PC-9 (cell line): Measurements from ENCODE around the gene PRKAG2. TPM values are rescaled to one million over a fixed set of nuclear protein-coding genes. Genes with fewer than 3 reads are reported as not detected.

Experiments
- BruUV-seq: library from RNA; stranded (reverse); fragments of 400-500 nt; replicated peaks from 2 replicates; lab custom pipeline; 2021; lab: Mats Ljungman, UMichigan
- CTCF ChIA-PET: fragments of 300-600 bp; sonication (Branson Sonifier 250); formaldehyde crosslinking; loops from one replicate; lab custom pipeline; 2022; ENCODE audit warnings: antibody characterized with exemption; lab: Charles Lee
- POLR2A ChIA-PET: fragments of 300-600 bp; sonication (Branson Sonifier 250); formaldehyde crosslinking; loops from one replicate; lab custom pipeline; 2022; ENCODE audit warnings: antibody characterized with exemption; ENCODE audit not compliant: unreplicated experiment; lab: Charles Lee
- DNase-seq, 2 experiments: peaks; one replicate each; pipeline versions ENCODE4 v3.0.0 to v3.0.0-alpha.2; 2015 to 2022; ENCODE audit warnings: mixed read lengths in 1 of 2
- H2AFZ ChIP-seq: fragments of 200-600 bp; sonication (generic); 2 replicates; pipeline ENCODE4 v1.8.1; 2017; ENCODE audit warnings: antibody characterized with exemption
- H3F3A ChIP-seq: fragments of 200-600 bp; sonication (generic); 2 replicates; pipeline ENCODE4 v1.8.1; 2017; ENCODE audit warnings: antibody characterized with exemption, mild to moderate bottlenecking, low read depth; ENCODE audit not compliant: insufficient read depth
- H3K27ac ChIP-seq: fragments of 200-600 bp; sonication (generic); 2 replicates; pipeline ENCODE4 v1.6.1; 2016; ENCODE audit warnings: mixed run types
- H3K27me3 ChIP-seq: fragments of 200-600 bp; sonication (generic); 2 replicates; pipeline ENCODE4 v1.6.1; 2016; ENCODE audit warnings: low read depth, mixed run types; ENCODE audit not compliant: insufficient read depth
- H3K36me3 ChIP-seq: fragments of 200-600 bp; sonication (generic); 2 replicates; pipeline ENCODE4 v1.6.1; 2016; ENCODE audit warnings: low read depth, mixed run types
- H3K4me1 ChIP-seq: fragments of 200-600 bp; sonication (generic); replicated peaks from 2 replicates; pipeline ENCODE4 v1.6.1; 2016; ENCODE audit warnings: mixed run types; ENCODE audit not compliant: insufficient read depth
- H3K4me2 ChIP-seq: fragments of 200-600 bp; sonication (generic); 2 replicates; pipeline ENCODE4 v1.6.1; 2017; ENCODE audit warnings: mixed run types
- H3K4me3 ChIP-seq: fragments of 200-600 bp; sonication (generic); 2 replicates; pipeline ENCODE4 v1.6.1; 2016; ENCODE audit warnings: mixed run types
- H3K79me2 ChIP-seq: fragments of 200-600 bp; sonication (generic); 2 replicates; pipeline ENCODE4 v1.6.1; 2017; ENCODE audit warnings: low read depth, mixed run types
- H3K9me2 ChIP-seq: fragments of 200-600 bp; sonication (generic); 2 replicates; pipeline ENCODE4 v1.8.1; 2017; ENCODE audit warnings: mild to moderate bottlenecking; ENCODE audit not compliant: insufficient read depth
- H3K9me3 ChIP-seq: fragments of 200-600 bp; sonication (generic); 2 replicates; pipeline ENCODE4 v1.8.1; 2016; ENCODE audit warnings: low read depth; ENCODE audit not compliant: insufficient read depth
- H4K20me1 ChIP-seq: fragments of 200-600 bp; sonication (generic); 2 replicates; pipeline ENCODE4 v1.8.1; 2017; ENCODE audit not compliant: insufficient read depth
- EZH2 ChIP-seq: fragments of 200-600 bp; sonication (generic); IDR thresholded peaks from 2 replicates; pipeline ENCODE4 v1.8.0; 2017; ENCODE audit warnings: antibody characterized with exemption, low read depth
- intact Hi-C: fragments of 100-400 bp; cut with micrococcal nuclease; formaldehyde crosslinking; loops from one replicate; pipeline ENCODE4 v1.10.0; 2022; ENCODE audit not compliant: unreplicated experiment
- total RNA-seq: library from RNA; stranded (reverse); gene quantifications from 2 replicates; pipeline ENCODE4 v1.2.3, GENCODE V29; 2021
- TF ChIP-seq, protein P1 (sequence below): fragments of 200-600 bp; sonication (generic); conservative IDR thresholded peaks from 2 replicates; pipeline ENCODE4 v1.6.1; 2017; ENCODE audit warnings: mixed run types, antibody characterized with exemption, mild to moderate bottlenecking, moderate library complexity

The PRKAG2 gene
- total RNA-seq, 1 experiment from 2014 or later, result 37.3 TPM

GRCh38 chr7:151807846-151808245 is 69.1 kb downstream of the PRKAG2 start:
- TF ChIP-seq, protein P1, sequence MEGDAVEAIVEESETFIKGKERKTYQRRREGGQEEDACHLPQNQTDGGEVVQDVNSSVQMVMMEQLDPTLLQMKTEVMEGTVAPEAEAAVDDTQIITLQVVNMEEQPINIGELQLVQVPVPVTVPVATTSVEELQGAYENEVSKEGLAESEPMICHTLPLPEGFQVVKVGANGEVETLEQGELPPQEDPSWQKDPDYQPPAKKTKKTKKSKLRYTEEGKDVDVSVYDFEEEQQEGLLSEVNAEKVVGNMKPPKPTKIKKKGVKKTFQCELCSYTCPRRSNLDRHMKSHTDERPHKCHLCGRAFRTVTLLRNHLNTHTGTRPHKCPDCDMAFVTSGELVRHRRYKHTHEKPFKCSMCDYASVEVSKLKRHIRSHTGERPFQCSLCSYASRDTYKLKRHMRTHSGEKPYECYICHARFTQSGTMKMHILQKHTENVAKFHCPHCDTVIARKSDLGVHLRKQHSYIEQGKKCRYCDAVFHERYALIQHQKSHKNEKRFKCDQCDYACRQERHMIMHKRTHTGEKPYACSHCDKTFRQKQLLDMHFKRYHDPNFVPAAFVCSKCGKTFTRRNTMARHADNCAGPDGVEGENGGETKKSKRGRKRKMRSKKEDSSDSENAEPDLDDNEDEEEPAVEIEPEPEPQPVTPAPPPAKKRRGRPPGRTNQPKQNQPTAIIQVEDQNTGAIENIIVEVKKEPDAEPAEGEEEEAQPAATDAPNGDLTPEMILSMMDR, result no peak
- TF ChIP-seq EZH2, result no peak
- CTCF ChIA-PET, result no interaction called here
- no TSS peak for BruUV-seq
- Histone ChIP-seq H3K79me2 (no peaks in the 10 kb centered on the region), H3K4me1 (peaks cover 10% of the 10 kb centered on the region), H3K4me2 (no peak overlapping the region), H3K9me2 (no peaks in the 10 kb centered on the region), H3K27me3 (peaks cover 6% of the 10 kb centered on the region; the same call in 1 of the 2 replicates), H4K20me1 (no peaks in the 10 kb centered on the region), H3F3A (no peaks in the 10 kb centered on the region), H3K4me3 (no peak overlapping the region), H3K27ac (no peak overlapping the region), H3K9me3 (no peaks in the 10 kb centered on the region), H2AFZ (no peak overlapping the region), H3K36me3 (no peaks in the 10 kb centered on the region)
- POLR2A ChIA-PET, result interaction anchor here (0.7 kb wide), 1 partner anchor 10 kb away, joined by 4 read pairs; no protein-coding TSS in a partner anchor
- intact Hi-C loops, result loop anchor here (1.0 kb wide), 1 partner anchor 67 kb away; no protein-coding TSS in a partner anchor
- DNase-seq, result no peak

- Histone ChIP-seq H3K27me3 (peaks cover 6% of the 10 kb centered on the region; the same call in 1 of the 2 replicates), H3K4me3 (no peak overlapping the region), H3K4me2 (no peak overlapping the region), H3K9me3 (no peaks in the 10 kb centered on the region), H3F3A (no peaks in the 10 kb centered on the region), H3K4me1 (peaks cover 10% of the 10 kb centered on the region), H3K36me3 (no peaks in the 10 kb centered on the region), H4K20me1 (no peaks in the 10 kb centered on the region), H2AFZ (no peak overlapping the region), H3K9me2 (no peaks in the 10 kb centered on the region), H3K79me2 (no peaks in the 10 kb centered on the region), H3K27ac (no peak overlapping the region)
- TF ChIP-seq EZH2, result no peak
- TF ChIP-seq, protein P1, result no peak
- ChIA-PET POLR2A (no interaction called here), CTCF (no interaction called here)
- intact Hi-C loops, result no loop called here
- no peak for DNase-seq
- no TSS peak for BruUV-seq
Measured at GRCh38 chr7:151806952-151807775, 69.8 kb downstream of the PRKAG2 start.

DNA sequence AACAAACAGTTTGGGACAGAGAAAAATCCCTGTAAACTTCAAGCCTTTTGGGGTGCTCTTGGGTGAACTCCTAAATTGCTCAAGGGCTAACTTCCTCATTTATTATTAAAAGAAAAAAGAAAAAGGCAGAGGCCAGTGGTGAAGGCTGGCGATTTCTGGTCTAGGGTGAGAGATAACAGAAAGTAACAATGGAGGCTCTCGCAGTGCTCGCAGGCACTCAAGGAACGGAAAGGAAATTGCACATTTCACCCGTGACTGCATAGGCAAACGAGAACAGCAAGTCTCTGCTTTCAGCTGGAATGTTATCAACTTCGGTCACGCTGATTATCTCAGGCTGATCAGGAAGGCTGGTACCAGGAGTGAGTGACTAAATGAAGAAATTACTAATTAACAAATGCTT is 70.7 kb downstream of the PRKAG2 start:
- no peak overlapping the region for H3K4me3 ChIP-seq
- TF ChIP-seq EZH2, result no peak
- TF ChIP-seq, protein P1, result no peak
- H3K9me2 ChIP-seq, result no peaks in the 10 kb centered on the region
- H3K4me1 ChIP-seq, result peaks cover 10% of the 10 kb centered on the region
- no peak overlapping the region for H3K4me2 ChIP-seq
- no peaks in the 10 kb centered on the region for H3F3A ChIP-seq
- POLR2A ChIA-PET, result no interaction called here
- intact Hi-C loops, result no loop called here
- H2AFZ ChIP-seq, result no peak overlapping the region
- BruUV-seq, result no TSS peak
- no peaks in the 10 kb centered on the region for H3K79me2 ChIP-seq
- H3K9me3 ChIP-seq, result no peaks in the 10 kb centered on the region
- no peaks in the 10 kb centered on the region for H4K20me1 ChIP-seq
- no peak overlapping the region for H3K27ac ChIP-seq
- DNase-seq, result no peak
- CTCF ChIA-PET, result no interaction called here
- H3K36me3 ChIP-seq, result no peaks in the 10 kb centered on the region
- peaks cover 6% of the 10 kb centered on the region; the same call in 1 of the 2 replicates for H3K27me3 ChIP-seq
